ENCODE results near the gene ADARB2. TPM values are rescaled to one million over a fixed set of nuclear protein-coding genes. Genes with fewer than 3 reads are reported as not detected.

The ADARB2 gene
- total RNA-seq, 4 donors from 2014 or later, result 0.13 to 6.1 (median 0.57) TPM

DNA sequence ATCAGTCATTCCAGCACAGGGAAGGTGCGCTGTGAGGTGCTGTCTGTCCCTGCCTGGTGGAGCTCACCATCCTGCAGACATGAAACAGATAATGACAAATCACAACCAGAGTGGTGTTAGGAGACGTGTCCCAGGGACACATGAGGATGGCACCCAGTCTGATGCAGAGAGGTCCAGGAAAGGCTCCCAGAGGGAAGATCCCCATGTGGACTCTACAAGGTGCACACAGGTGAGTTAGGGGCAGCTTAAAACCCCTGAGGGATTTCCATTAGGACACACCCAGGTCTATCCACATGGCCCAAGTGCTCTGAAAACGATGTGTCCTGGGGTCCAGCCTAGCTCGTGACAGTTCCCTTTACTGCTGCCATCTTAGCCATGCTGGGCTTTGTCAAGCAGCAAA, 91.4 kb downstream of the ADARB2 start:
- DNase-seq (ENCODE audit: low spot score) (no peak), ATAC-seq (ENCODE audit: low FRiP score) (no peak)
- TF ChIP-seq, protein P1, sequence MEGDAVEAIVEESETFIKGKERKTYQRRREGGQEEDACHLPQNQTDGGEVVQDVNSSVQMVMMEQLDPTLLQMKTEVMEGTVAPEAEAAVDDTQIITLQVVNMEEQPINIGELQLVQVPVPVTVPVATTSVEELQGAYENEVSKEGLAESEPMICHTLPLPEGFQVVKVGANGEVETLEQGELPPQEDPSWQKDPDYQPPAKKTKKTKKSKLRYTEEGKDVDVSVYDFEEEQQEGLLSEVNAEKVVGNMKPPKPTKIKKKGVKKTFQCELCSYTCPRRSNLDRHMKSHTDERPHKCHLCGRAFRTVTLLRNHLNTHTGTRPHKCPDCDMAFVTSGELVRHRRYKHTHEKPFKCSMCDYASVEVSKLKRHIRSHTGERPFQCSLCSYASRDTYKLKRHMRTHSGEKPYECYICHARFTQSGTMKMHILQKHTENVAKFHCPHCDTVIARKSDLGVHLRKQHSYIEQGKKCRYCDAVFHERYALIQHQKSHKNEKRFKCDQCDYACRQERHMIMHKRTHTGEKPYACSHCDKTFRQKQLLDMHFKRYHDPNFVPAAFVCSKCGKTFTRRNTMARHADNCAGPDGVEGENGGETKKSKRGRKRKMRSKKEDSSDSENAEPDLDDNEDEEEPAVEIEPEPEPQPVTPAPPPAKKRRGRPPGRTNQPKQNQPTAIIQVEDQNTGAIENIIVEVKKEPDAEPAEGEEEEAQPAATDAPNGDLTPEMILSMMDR (IDR thresholded peaks at IDR 0.05), result no peak

GRCh38 chr10:1644191-1644711, 93.1 kb downstream of the ADARB2 start:
- ATAC-seq (ENCODE audit: low FRiP score) (no peak), DNase-seq (ENCODE audit: low spot score) (no peak)
- TF ChIP-seq, protein P1 (IDR thresholded peaks at IDR 0.05), result no peak

DNA sequence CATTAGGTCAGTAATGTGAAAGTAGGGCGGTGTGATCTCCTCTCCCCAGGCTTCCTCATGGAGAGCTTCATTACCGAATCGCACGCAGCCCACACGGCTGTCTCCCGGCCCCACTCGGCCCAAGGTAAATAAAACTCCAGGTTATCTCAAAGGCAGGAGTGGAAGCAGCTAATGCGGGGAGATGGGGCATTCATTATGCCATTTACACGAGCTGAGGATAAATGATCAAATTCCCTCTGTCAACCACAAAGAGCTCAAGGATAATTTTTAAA, 93.5 kb downstream of the ADARB2 start:
- TF ChIP-seq, protein P1 (IDR thresholded peaks at IDR 0.05), result no peak
- no peak for ATAC-seq (ENCODE audit: low FRiP score)

DNA sequence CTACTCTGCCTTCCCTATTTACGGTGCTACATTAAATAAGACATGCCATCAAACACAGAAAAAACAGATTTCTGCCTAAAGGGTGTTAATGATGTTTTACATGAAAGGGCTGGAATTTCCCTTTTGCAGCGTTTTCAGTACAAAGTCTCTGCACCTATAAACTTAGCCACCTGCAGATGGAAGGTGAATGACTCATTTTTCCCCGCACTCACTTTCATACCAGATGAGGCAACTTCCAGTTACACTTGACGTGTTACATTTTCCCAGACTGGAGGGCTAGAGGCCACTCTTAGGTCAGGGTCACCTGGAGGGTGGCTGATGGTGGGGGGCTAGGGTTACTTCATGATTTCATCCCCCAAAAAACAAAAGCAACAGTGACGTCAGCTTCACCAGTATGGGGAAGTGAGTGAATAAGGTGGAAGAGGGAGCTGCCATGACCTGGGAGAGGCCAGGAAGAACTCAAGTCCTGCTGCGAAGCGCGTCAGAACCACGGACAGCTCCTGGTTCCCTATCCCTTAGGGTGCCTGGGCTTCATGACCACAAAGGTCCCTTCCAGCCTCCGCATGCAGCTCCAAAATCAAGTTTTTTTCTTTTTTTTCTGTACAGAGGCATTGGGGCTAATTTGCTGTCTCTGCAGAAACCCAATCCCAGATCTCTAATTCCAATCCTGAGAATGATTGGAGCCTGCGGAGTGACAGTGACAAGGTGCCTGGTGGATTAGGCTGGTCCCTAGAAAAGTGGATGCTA, 94.0 kb downstream of the ADARB2 start:
- ATAC-seq (ENCODE audit: low FRiP score), result no peak
- no peak for DNase-seq (ENCODE audit: low spot score)
- TF ChIP-seq, protein P1 (IDR thresholded peaks at IDR 0.05), result no peak

More for the DNA sequence above, 93.5 kb downstream of the ADARB2 start:
- DNase-seq (ENCODE audit: low spot score), result no peak

DNA sequence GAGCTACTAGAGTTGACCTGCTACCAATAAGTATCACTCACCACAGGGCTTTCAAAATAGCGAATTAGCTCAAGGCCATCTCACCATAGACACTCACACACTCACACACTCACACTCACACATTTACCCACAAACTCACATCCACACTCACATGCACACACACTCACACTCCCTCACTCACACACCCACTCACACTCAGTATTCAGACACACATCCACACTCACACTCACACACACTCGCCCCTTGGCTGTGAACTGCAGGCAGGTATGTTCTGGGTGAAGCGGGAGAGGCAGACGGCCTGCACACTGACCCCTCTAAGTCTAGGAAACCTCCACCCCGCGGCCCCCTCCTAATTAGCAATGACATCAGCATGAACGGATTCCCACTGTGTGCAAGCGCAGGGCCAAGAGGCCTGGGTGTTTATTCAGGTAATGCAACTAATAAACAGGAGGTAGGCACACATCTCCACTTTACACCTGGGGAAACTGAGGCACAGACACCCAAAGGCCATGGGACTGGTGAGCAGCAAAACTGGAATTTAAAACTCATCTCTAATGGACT, 94.6 kb downstream of the ADARB2 start:
- DNase-seq (ENCODE audit: low spot score), result no peak
- TF ChIP-seq, protein P1 (IDR thresholded peaks at IDR 0.05), result no peak
- no peak for ATAC-seq (ENCODE audit: low FRiP score)

- TF ChIP-seq, protein P1 (IDR thresholded peaks at IDR 0.05), result no peak
- DNase-seq (ENCODE audit: low spot score) (no peak), ATAC-seq (ENCODE audit: low FRiP score) (no peak)
These were observed 95.9 kb downstream of the ADARB2 start for GRCh38 chr10:1641402-1641801.

- ATAC-seq (ENCODE audit: low FRiP score), result no peak
These were observed 98.4 kb downstream of the ADARB2 start for GRCh38 chr10:1638889-1639419.

More at GRCh38 chr10:1638889-1639419, 98.4 kb downstream of the ADARB2 start:
- TF ChIP-seq, protein P1 (IDR thresholded peaks at IDR 0.05), result no peak
- no peak for DNase-seq (ENCODE audit: low spot score)
